Fibroblast of lung (primary cell): ENCODE results near the gene CES3.

Experiments used
- EZH2 ChIP-seq: IDR thresholded peaks from 2 replicates; pipeline ENCODE4 v1.5.1; 2012; ENCODE audit warnings: low read length, control low read depth, mild to moderate bottlenecking; ENCODE audit errors: missing control alignments
- TF ChIP-seq, protein P1 (sequence below), 2 donors: IDR thresholded peaks in 1 of 2; conservative IDR thresholded peaks in 1 of 2; 1 replicate in 1 of 2; 2 replicates in 1 of 2; pipeline ENCODE4 v1.5.1; 2011 to 2012; ENCODE audit warnings: low read length in 2 of 2, control low read depth in 1 of 2, inconsistent platforms in 1 of 2, low read depth in 1 of 2, mild to moderate bottlenecking in 1 of 2

GRCh38 chr16:66925322-66925840, 35.7 kb upstream of the CES3 start, which contains the start of gene RRAD:
- TF ChIP-seq, protein P1, sequence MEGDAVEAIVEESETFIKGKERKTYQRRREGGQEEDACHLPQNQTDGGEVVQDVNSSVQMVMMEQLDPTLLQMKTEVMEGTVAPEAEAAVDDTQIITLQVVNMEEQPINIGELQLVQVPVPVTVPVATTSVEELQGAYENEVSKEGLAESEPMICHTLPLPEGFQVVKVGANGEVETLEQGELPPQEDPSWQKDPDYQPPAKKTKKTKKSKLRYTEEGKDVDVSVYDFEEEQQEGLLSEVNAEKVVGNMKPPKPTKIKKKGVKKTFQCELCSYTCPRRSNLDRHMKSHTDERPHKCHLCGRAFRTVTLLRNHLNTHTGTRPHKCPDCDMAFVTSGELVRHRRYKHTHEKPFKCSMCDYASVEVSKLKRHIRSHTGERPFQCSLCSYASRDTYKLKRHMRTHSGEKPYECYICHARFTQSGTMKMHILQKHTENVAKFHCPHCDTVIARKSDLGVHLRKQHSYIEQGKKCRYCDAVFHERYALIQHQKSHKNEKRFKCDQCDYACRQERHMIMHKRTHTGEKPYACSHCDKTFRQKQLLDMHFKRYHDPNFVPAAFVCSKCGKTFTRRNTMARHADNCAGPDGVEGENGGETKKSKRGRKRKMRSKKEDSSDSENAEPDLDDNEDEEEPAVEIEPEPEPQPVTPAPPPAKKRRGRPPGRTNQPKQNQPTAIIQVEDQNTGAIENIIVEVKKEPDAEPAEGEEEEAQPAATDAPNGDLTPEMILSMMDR (conservative IDR thresholded peaks at IDR 0.05 in 1 of 2, IDR thresholded peaks at IDR 0.05 in 1 of 2; ENCODE audit: low read depth in 1 of 2, low read length in 2 of 2), result no peak
- no peak for TF ChIP-seq EZH2
